NCI-H2227 (cell line): ENCODE data around the gene AIM2.
"Not testable (repeated sequence)": the region's sequence is repeated elsewhere in the genome, so short reads cannot be mapped to it uniquely, and the experiment has no call there.

Experiments used
- DNase-seq: peaks from one replicate; lab custom pipeline; 2025; ENCODE audit not compliant: unreplicated experiment; lab: John Stamatoyannopoulos, UW

AIM2 gene, protein sequence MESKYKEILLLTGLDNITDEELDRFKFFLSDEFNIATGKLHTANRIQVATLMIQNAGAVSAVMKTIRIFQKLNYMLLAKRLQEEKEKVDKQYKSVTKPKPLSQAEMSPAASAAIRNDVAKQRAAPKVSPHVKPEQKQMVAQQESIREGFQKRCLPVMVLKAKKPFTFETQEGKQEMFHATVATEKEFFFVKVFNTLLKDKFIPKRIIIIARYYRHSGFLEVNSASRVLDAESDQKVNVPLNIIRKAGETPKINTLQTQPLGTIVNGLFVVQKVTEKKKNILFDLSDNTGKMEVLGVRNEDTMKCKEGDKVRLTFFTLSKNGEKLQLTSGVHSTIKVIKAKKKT

DNA sequence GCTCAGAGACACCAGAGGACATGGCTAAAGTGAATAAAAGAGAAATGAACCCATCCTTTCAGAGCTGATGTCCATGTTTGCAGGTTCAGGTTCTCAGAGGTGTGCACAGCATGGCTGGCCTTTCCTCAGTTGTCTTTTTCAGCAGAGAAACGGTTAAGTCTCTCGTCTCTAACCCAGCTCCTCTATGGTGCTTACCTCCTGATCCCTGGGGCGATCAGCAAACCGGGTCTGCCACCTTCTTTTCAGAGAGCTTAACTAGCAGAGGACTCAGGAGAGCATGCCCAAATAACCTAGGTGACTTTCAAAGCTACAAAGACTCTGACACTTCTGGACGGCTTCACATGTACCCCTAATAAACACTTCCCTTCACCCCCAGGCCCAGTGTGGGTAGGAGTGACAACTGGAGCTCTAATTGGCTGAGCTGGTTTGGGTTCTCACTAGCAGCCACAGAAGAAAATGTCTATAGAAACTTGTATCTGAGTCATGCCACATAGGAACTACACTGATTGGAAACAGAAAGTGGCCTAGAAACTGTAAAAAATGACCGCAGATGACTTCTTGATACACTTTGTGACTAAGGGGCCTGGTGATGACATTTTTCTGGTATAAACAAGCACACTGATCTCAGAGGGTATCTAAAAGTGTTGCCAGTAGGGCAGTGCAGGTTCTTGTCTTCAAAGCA is at the start of gene AIM2:
TSS of gene AIM2 (minus strand) at position 329 of the 682 bp plus-strand sequence. CDS start 3,267 bp downstream, outside the sequence.
- DNase-seq = no peak

DNA sequence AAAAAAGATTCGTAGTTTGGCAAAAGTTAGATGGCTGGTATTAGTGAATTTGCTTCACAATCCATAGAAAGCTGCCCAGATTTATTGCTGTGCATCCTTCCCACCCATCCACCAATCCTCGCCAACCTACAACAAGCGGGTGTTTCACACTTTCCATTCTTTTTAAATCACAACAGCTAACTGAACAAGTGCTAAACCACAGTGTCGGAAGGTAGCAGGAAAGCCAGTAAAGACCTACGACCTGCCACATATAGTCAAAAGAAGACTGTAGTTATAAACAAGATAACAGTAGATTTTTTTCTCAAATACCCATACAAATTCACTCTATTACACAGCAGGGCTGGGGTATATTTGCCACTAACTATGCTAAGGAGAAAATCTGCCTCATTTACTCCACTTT is 47.0 kb upstream of the AIM2 start:
- DNase-seq = no peak

DNA sequence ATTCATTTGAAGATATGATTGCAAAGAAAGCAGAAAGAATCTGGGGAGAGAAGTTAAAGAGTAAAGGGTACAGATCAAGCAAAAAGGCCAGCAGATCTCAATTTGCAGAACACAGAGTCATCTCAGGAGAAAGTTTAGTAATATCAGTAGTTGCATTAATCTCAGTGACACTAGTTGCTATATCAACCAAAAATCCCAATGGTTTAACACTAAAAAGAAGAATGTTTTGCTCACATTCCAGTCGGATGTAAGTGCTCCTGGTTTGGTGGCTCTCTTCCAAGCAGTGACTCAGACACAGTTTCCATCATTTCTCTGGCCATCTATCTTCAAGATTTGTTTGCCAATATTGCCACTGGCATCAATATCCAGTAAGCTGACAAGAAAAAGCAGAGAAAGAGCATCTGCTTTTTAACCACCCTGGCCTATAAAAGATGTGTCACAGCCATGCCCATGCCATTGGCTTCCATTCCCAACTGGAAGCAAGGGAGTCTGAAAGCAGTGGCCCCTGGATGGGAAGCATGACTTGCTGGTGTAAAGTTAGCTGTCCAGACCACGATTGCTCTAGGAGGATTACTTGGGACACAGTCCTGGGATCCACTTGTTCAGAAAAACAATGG is 45.5 kb upstream of the AIM2 start:
- DNase-seq = no peak

DNA sequence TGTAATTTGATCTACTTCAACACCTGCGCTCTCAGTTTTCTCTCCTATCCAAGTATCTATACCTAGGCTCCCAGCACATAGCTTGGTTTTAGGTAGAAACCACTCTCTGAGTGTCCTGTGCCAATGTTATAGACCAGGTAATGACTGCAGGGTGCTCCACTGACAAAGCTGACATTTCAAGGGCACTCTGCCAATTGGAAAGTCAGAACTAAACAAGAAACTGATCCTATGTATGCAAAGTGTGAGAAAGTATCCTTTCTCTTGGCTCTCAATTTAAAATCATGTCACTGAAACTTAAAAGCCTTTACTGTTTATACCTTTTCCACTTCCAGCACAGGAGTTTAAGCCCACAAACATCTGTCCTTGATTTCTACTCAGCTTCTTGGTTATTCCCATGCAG is 45.0 kb upstream of the AIM2 start:
- DNase-seq = no peak

DNA sequence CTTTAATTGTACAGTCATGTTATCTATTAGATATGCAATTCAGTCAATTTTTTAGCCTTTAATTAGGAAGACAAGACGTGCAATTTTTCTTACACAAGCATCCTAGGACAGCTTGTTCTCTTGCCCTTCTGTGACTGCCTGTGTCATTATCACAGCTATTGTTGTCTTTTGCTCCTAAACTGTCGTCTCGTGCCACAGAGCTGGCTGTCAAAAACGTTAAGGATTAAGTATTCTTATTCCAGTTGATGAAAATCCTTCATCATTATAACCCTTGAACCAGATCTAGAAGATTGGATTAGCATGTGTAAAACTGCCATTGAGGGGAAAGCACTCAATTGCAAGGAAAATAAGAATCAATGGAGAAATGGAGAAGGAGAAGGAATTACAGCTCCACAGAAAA is 43.8 kb upstream of the AIM2 start:
- DNase-seq = no peak

DNA sequence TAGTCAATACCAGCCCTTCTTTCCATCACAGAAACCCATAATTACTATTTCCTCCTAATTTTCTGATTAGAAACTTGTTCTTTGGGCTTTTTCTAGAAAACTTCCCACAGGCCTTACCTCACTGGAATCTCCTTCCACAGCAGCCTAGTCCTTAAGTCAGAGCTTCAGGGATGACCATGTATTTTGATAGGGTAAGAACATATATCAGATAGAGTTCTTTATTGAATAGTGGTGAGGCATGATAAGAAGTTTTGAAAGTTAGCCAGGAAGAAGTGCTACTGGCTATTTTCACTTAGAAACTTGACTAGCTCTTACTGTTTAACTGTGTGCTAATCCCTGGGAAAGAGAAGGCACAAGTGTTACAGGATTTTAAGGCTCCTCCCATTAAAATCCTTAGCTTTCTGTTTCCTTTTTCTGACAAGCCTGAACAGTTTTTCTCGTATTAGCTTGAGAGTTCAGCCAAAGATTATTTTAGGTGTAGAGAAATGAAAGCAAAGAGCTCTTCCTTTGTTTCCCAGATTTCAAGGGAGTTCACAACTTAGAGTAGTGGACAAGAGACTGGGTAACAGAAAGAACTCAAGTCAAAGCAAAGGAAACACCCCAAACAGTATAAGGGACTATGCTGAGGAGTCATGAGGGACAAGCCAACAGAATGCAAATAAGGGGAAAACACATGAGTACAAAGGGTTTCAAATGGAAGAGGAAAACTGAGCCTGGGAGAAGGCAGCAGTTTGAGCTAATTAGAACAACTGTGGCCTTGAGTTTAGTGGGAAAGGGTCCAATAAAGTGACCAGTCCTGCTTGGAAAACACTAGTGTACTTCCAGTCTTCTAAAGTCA is 37.2 kb upstream of the AIM2 start:
- no peak for DNase-seq

DNA sequence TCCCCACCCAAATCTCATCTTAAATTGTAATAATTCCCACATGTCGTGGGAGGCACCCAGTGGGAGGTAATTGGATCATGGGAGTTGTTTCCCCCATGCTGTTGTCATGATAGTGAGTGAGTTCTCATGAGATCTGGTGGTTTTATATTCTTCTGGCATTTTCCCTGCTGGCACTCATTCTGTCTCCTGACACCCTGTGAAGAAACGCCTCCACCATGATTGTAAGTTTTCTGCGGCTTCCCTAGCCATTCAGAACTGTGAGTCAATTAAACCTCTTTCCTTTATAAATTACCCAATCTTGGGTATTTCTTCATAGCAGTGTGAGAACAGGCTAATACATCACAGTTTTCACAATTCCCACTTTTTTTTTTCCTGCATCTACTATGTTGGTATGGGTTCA is 26.5 kb upstream of the AIM2 start:
- DNase-seq = not testable (repeated sequence)

DNA sequence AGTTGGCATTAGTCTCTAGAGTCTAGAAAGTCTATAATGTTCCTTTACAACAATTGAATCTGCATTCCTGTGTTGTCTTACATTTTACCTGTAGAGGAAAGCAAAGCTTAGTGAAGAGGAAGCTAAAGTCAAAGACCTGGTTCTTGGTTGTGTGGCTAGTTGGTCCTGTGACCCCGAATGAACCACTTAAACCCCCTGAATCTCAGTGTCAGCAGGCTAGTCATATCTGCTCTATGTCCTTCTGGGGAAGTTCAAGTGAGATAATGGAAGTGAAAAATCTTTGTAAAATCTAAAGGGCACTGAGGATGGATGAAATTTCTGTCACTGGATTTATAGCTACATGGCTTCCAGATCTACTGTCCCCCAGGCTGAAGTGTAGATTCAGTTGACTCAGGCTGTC is 24.0 kb upstream of the AIM2 start:
- DNase-seq = no peak

DNA sequence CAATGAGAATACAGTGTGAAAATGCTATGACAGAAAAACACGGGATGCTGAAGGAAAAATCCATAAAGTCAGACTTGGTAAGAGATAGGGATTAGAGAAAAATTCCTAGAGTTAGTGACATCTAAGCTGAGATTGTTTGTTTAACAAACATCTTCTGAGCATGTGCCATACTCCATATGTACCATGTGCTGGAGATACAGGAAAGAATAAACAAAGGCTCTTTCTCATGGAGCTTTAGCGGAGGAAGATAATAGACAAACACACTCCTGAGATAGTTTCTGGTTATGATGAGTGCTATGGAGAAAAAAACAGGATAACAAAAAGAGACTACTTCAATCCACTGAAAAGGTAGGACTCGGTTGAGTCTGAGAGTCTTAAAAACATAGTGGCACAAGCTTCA is 22.0 kb upstream of the AIM2 start:
- DNase-seq = no peak

DNA sequence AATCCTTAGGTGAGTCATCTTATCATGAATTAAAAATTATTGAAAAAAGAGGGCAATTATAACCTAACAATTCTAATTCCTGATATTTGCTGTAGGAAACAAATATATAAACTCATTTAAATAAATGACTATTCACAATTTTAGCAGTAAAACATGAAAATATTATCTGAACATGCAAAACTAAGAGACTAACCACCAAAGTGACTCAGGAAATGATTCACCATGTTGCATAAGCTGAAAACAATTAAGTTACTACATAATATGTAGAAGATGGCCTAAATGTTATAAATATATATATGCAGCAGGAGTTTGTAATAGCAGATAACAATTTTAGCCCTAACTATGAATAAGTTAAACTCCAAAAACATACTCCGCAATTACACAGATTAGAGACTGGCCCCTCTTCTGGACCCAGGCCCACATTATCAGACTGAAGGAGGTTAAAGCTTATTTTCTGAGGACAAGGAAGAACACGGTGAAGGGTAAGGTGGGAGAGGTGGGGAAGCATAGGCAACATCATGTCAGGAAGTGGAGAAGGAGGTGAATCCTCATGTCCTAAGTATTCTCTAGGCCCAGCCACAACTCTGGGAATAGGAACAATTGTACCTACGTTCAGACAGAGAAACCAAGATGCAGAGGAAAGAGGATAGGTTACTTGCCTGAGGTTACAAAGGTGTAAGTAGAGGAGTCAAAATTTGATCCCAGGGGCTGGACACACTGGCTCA is 15.6 kb upstream of the AIM2 start:
- DNase-seq = no peak

DNA sequence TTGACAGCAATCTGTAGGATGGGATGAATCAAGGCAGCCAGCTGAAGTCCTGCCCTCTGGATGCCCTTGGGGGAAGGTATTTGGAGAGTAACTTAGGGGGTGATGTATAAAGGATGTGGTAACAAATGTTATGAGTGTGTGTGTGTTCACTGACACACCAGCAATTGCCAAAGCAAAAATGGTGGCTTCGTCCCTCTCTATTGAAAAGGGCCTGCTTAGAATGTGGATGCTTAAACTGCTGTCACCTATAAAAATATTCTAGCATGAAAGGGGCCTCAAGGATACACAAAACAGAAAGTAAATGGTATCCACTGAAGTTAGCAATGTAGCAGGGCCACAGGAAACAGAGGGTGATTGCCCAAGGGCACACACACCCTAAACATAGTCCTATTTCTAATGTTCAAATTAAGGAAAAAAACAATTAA is 15.1 kb upstream of the AIM2 start:
- no peak for DNase-seq

DNA sequence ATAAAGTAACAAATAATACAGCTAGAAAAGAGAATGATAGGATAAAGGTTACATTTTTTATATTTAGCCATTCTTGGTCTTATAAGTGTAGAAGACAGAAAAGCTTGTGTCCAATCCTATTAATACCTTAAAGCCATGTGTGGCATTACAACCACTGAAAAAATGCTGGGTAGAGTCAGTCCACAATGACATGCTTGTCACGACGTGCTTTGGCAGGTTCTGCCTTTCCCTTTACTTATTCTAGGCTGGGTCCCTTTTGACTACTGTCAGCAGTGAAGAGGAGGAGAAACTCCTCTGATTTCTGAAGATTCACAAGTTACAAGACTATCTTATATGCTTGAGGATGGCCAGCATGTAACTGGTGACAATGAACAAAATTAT is 14.6 kb upstream of the AIM2 start:
- no peak for DNase-seq

DNA sequence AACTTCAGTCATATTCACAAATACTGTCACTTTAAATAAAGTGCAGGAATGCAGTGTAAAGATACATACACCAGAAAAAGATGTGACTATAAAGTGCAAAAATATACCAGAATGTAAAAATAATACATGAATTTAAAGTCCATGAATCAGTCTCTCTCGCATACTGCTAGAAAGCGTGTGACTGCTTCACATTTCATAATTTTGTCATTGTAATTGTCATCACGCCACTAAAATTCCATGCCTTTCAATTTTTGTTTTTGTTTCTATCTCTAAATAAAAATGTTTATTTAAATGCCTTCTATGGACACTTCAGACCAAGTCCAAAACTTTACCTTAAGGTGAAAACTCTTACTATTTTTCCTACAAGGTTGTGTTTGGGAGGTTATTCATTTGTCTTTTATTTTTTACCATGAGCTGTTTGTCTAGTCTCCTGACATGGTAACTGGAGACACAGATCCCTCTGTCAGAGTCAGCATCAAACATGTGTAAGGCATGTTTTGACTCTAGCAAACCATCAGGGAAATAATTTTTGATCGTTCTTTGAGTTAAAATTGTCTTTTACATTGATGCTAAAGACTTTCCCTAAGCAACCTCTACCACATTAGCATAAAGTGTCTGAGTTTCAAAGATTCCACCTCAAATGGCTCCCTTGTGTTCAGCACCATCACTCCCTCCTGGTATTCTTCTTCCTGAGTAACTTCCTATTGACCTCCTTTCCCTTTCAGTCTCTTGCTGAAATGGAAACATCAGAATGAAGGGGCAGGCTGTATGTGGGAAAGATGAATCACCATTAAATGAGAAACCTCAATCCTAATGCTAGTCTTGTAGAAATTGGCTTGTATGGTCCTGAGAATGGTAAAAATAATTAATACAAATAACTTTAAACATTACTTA is 14.0 kb upstream of the AIM2 start:
- no peak for DNase-seq

DNA sequence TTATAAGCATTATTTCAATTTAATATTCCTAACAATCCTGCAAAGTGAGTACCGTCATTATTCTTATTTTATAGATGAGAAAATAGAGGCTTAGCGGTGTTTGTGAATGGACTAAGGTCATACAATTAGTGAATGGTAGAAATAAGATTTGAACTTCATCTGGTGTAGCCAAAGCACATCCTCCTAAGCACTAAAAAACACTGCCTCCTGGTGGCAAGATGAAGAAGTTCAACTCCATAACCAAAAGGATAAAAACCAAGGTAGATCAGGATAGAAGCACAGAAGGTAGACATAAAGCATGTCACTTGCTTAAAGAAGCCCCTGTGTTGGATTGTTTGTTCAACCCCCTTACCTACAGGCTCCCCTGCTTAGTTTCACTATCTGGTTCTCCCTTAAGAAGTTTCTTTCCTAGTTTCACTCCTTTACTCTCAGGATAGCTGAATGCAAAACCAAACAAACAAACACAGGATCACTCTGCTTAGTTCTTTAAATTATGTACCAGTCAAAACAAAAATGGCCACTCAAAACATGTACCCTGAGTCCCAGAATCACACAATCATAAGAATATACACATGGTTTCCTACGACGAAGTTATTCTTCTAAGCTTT is 12.7 kb upstream of the AIM2 start:
- no peak for DNase-seq

DNA sequence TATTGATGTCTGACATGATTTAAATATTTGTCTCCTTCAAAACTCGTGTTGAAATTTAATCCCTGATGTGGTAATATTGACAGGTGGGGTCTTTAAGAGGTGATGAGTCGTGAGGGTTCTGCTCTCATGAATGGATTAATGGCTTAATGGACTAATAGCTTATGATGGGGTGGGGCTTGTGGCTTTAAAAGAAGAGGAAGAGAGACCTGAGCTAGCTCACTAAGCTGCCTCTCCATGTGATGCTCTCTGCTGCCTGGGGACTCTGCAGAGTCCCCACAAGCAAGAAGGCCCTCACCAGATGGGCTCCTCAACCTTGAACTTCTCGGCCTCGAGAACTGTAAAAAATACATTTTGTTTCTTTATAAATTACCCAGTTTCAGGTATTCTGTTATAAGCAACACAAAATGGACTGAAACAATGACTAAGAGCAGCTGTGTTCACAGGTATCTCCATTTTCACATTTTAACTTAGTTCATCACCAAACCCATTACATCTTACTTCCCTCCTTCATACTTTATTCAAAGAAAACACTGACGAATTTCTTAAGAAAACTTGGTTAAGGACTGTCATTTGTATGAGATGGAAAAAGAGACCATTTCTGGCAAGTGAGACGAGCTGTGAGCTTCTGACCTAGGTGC is 12.1 kb upstream of the AIM2 start:
- no peak for DNase-seq

DNA sequence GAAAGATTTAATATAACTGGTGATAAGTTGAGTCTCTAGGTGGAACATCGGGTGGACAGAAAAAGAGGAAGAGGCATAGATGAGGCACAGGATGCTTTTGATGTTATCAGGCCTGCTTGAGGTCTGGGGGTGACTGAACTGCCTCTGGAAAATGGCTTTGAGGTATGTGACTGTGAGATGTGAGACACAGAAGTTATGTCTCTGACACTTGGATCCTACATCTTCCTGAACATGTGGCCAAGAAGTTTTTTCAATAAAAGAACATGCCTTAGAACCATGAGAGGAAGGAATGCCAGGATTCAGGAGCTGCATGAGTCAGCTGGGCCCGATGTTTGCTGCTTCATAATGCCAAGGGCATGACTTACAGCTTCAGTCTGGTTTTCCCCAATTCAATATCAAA is 11.5 kb upstream of the AIM2 start:
- DNase-seq = no peak

DNA sequence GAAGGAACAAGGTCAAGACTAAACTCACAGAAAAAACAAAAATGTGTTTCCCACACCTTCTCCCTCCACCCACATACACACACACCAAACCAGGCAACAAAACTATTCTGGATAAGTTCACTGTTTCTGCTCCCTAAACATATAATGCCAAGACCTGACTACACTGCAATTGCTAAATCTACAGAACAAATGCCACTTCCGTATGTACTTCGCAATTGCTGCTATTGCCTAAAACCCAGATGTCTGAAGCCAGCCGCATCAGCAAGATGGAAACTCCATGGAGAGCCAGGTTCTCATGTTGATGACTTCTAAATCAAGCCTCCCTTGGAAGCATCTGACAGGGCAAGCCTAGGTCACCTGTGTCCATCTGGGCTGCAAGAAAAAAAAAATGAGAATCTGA is 8.3 kb upstream of the AIM2 start:
- DNase-seq = no peak

DNA sequence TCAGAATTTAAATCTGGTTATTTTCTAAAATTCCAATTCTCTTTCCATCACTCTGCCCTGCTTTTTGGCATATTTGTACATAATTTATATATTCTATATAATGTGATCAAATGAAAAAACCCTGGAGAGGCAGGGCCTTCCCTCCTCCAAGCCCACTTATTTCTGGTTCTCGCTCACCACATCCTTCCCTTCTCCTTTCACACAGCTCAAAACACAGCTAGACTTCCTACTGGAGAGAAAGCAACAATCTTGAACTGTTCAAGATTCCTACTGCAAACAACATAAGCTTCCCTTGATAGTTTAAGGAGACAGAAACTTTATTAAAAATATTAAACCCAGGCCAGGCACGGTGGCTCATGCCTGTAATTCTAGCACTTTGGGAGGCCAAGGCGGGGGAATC is 7.6 kb upstream of the AIM2 start:
- DNase-seq = no peak

DNA sequence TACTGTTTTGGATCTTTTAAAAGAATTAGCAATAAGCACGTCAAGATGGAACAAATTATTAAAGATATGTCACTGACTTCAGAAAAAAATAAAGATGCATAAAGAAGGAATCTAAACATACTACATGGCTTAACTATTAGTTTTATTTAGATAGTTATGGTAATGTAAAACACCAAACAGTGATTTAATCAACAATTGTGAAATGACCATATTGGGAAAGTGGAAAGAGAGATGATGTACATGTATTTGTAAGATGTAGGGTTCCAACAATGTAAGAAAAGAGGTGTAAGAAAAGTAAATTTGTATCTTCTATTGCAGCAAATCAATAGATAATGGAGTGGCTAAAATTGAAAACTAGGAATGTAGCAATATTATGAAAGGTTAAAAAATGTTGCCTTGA is 6.4 kb upstream of the AIM2 start:
- no peak for DNase-seq
